ENCODE measurements around the gene PPME1.
"Not testable (repeated sequence)": the region's sequence is repeated elsewhere in the genome, so short reads cannot be mapped to it uniquely, and the experiment has no call there.

- TF ChIP-seq CTCF (IDR thresholded peaks at IDR 0.05); EZH2 (IDR thresholded peaks at IDR 0.05; ENCODE audit: borderline replicate concordance, insufficient read depth, low read depth, low read length, poor library complexity, severe bottlenecking): not testable (repeated sequence)
Measured at GRCh38 chr11:74129121-74129520, 42.0 kb upstream of the PPME1 start.

All from B cell (primary cell).